NB4 (cell line): ENCODE data around the gene ACOX2.

Source experiments
- CTCF ChIP-seq: IDR thresholded peaks from one replicate; pipeline ENCODE4 v1.5.1; 2012; ENCODE audit warnings: low read depth, low read length
- POLR2A ChIP-seq: IDR thresholded peaks from 2 replicates; pipeline ENCODE4 v1.6.1; 2011; ENCODE audit warnings: mild to moderate bottlenecking; ENCODE audit not compliant: insufficient read length; ENCODE audit errors: extremely low read depth

- TF ChIP-seq CTCF (no peak), POLR2A (no peak)
Observed at GRCh38 chr3:58551636-58552180, 14.7 kb upstream of the ACOX2 start.
